ENCODE results near the gene SPTB. TPM values are rescaled to one million over a fixed set of nuclear protein-coding genes. Genes with fewer than 3 reads are reported as not detected.
A peak's percentile ranks its signal among the peaks of the same experiment; 100 is the strongest.

Gene SPTB
- total RNA-seq, 2 experiments from 2014 or later = 0.03 to 0.08 TPM

DNA sequence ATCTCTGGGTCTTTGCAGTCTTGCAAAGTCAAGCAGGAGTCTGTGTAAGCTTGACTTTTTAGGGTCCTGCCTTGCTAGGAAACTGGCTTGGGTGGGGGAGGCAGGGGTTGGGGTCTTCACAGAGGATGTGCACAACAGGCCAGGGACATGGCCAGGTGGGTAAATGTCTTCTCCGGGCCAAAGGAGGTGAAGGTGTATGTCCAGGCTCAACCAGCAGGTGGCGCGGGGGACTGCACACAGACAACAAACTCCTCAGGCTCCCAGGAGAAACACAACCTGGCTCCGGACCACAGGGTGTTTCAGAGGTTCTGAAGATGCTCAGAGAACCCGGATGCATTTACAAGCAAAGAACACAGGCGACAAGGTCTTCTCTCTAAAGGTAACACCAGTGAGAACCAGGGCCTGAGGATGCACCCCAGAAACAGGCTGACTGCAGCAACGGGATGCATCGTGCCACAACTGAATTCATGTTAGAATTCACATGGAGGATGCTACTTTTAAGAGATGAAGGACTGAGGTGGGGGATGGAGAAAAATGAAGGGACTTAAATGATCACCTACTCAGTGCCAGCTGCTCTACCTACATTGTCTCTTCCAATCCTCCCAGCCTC, 119.5 kb downstream of the SPTB start:
- ChIA-PET POLR2A (interaction anchor here (0.8 kb wide), 1 partner anchor 71 kb away, joined by 3 read pairs; no protein-coding TSS in a partner anchor), CTCF (interaction anchor here (1.1 to 1.6 kb wide), 3 partner anchors 37 to 131 kb away, joined by 3 to 6 read pairs (median 3); no protein-coding TSS in a partner anchor)
- no peak overlapping the region for H3K4me3 ChIP-seq (ENCODE audit: low read length)
- no peaks in the 10 kb centered on the region for H3K9me3 ChIP-seq (ENCODE audit: control insufficient read depth in 1 of 2, insufficient read depth in 1 of 2, low read length in 2 of 2)
- peaks cover 99% of the 10 kb centered on the region for H3K4me1 ChIP-seq (ENCODE audit: insufficient read depth, low read length)
- intact Hi-C loops (cut with DNase I, micrococcal nuclease) = loop anchor here (5.0 to 10.0 kb wide), 3 partner anchors 132 to 225 kb away; no protein-coding TSS in a partner anchor
- Mint-ChIP-seq H3K4me1 (ENCODE audit: low read depth) (peaks cover 63% of the 10 kb centered on the region), H3K36me3 (ENCODE audit: low read depth) (no peaks in the 10 kb centered on the region), H3K9me3 (no peaks in the 10 kb centered on the region), H3K4me3 (no peak overlapping the region), H3K27ac (peak overlapping the region; percentile 64), H3K27me3 (no peaks in the 10 kb centered on the region)
- H3K27ac ChIP-seq (ENCODE audit: low read depth in 1 of 2, low read length in 2 of 2) = no peak overlapping the region
- ATAC-seq (ENCODE audit: poor library complexity) = no peak
- DNase-seq = peak; percentile 39 to 78 (median 53)
- no peaks in the 10 kb centered on the region for H3K36me3 ChIP-seq (ENCODE audit: insufficient read depth, low read length)
- no peaks in the 10 kb centered on the region for H3K27me3 ChIP-seq (ENCODE audit: control insufficient read depth in 1 of 2, insufficient read depth in 2 of 2, low read length in 2 of 2)
- TF ChIP-seq, protein P1, sequence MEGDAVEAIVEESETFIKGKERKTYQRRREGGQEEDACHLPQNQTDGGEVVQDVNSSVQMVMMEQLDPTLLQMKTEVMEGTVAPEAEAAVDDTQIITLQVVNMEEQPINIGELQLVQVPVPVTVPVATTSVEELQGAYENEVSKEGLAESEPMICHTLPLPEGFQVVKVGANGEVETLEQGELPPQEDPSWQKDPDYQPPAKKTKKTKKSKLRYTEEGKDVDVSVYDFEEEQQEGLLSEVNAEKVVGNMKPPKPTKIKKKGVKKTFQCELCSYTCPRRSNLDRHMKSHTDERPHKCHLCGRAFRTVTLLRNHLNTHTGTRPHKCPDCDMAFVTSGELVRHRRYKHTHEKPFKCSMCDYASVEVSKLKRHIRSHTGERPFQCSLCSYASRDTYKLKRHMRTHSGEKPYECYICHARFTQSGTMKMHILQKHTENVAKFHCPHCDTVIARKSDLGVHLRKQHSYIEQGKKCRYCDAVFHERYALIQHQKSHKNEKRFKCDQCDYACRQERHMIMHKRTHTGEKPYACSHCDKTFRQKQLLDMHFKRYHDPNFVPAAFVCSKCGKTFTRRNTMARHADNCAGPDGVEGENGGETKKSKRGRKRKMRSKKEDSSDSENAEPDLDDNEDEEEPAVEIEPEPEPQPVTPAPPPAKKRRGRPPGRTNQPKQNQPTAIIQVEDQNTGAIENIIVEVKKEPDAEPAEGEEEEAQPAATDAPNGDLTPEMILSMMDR (IDR thresholded peaks at IDR 0.05) = peak; percentile 53

DNA sequence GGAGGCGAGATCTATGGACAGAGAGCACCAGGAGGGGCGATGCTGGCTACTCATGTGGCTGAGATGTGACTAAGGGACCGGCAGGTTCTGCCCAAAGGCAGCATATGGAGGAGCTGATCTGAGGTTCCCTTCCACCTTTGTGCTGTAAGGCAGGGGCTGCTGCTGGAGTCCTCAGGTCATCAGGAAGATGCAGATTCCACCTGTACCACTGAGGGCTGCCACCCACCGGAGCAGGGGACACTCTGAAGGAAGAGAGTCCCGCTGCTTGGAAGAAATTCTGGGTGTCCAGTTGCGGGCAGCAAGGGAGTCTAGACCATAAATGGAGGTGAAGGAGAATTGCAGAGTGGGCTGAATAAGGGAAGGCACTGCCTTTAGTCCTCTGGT, 120.2 kb downstream of the SPTB start:
- H3K4me3 Mint-ChIP-seq = no peak overlapping the region
- ATAC-seq (ENCODE audit: poor library complexity) = no peak
- intact Hi-C loops (cut with DNase I, micrococcal nuclease) = loop anchor here in 1 of 2 experiments (5.0 kb wide), 1 partner anchor 52 kb away; no protein-coding TSS in a partner anchor

DNA sequence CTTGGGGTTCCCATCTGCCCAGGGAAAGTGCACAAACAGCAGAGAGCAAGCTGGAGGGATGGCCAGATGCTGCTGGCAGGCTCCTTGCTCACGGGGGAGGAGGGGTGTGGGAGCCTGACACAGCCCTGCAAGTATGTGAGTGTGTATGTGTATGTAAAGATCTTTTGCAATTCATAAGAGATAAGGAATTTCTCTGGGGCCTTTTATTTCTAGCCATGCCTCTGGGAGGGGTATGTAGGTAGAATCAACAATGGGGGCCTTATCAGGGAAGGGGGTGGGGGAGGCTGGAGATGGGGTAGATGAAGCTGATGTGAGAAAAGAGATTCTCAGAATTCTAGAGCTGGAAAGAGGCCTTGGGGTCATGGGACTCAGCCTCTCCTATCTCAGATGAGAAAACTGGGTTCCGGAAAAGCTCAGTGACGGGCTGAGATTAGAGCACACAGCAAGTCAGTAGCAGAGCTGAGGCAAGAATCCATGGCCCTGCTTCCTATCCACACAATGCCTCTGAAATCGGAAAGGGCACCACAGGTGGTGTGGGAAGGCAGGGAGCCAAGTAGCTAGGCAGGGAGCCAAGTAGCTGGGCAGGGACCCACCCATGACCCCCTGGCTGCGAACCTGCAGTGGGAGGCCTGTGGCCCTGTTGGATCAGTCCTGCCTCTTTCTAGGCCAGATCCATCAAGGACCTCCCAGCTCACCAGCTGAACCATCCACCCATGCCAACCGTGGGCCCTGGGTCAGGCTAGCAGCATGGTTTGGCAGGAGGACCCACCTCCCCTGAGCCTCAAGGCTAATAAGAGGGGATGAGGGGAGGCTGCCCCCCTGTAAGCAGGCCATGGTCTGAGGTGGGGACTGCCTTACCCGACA, 120.8 kb downstream of the SPTB start:
- intact Hi-C loops (cut with DNase I, micrococcal nuclease) = loop anchor here in 1 of 2 experiments (5.0 kb wide), 1 partner anchor 52 kb away; no protein-coding TSS in a partner anchor
- TF ChIP-seq, protein P1 (IDR thresholded peaks at IDR 0.05) = no peak
- ATAC-seq (ENCODE audit: poor library complexity) (no peak), DNase-seq (no peak)
- H3K4me1 ChIP-seq (ENCODE audit: insufficient read depth, low read length) = peaks cover 100% of the 10 kb centered on the region
- no peak overlapping the region for H3K4me3 ChIP-seq (ENCODE audit: low read length)
- POLR2A ChIA-PET = interaction anchor here (0.8 to 1.4 kb wide), 3 partner anchors 29 to 70 kb away, joined by 3 to 4 read pairs (median 3); no protein-coding TSS in a partner anchor
- peaks cover 0 to 5% of the 10 kb centered on the region in 2 experiments for H3K9me3 ChIP-seq (ENCODE audit: control insufficient read depth in 1 of 2, insufficient read depth in 1 of 2, low read length in 2 of 2)
- Mint-ChIP-seq H3K27ac (peak overlapping the region; percentile 87), H3K4me1 (ENCODE audit: low read depth) (peaks cover 61% of the 10 kb centered on the region), H3K36me3 (ENCODE audit: low read depth) (no peaks in the 10 kb centered on the region), H3K9me3 (no peaks in the 10 kb centered on the region), H3K4me3 (no peak overlapping the region), H3K27me3 (no peaks in the 10 kb centered on the region)
- H3K27ac ChIP-seq (ENCODE audit: low read depth in 1 of 2, low read length in 2 of 2) = peak overlapping the region in 1 of 2 donors; percentile 75
- no peaks in the 10 kb centered on the region for H3K36me3 ChIP-seq (ENCODE audit: insufficient read depth, low read length)
- CTCF ChIA-PET = interaction anchor here (1.1 kb wide), 1 partner anchor 133 kb away, joined by 3 read pairs; no protein-coding TSS in a partner anchor
- no peaks in the 10 kb centered on the region for H3K27me3 ChIP-seq (ENCODE audit: control insufficient read depth in 1 of 2, insufficient read depth in 2 of 2, low read length in 2 of 2)

More for the DNA sequence above, 120.2 kb downstream of the SPTB start:
- H3K36me3 ChIP-seq (ENCODE audit: insufficient read depth, low read length) = no peaks in the 10 kb centered on the region
- CTCF ChIA-PET = interaction anchor here (1.1 kb wide), 1 partner anchor 132 kb away, joined by 3 read pairs; no protein-coding TSS in a partner anchor
- H3K4me3 ChIP-seq (ENCODE audit: low read length) = no peak overlapping the region
- peaks cover 0 to 2% of the 10 kb centered on the region in 2 experiments for H3K9me3 ChIP-seq (ENCODE audit: control insufficient read depth in 1 of 2, insufficient read depth in 1 of 2, low read length in 2 of 2)
- POLR2A ChIA-PET = interaction anchor here (0.8 to 1.4 kb wide), 3 partner anchors 30 to 71 kb away, joined by 3 to 4 read pairs (median 3); no protein-coding TSS in a partner anchor
- peaks cover 66% of the 10 kb centered on the region for H3K4me1 Mint-ChIP-seq (ENCODE audit: low read depth)
- H3K27ac Mint-ChIP-seq = peak overlapping the region; percentile 64
- H3K27me3 ChIP-seq (ENCODE audit: control insufficient read depth in 1 of 2, insufficient read depth in 2 of 2, low read length in 2 of 2) = no peaks in the 10 kb centered on the region
- no peaks in the 10 kb centered on the region for H3K36me3 Mint-ChIP-seq (ENCODE audit: low read depth)
- no peaks in the 10 kb centered on the region for H3K27me3 Mint-ChIP-seq
- H3K4me1 ChIP-seq (ENCODE audit: insufficient read depth, low read length) = peaks cover 100% of the 10 kb centered on the region
- TF ChIP-seq, protein P1 (IDR thresholded peaks at IDR 0.05) = no peak
- no peaks in the 10 kb centered on the region for H3K9me3 Mint-ChIP-seq
- no peak for DNase-seq
- peak overlapping the region in 1 of 2 donors; percentile 32 for H3K27ac ChIP-seq (ENCODE audit: low read depth in 1 of 2, low read length in 2 of 2)

Measured in CD4-positive, alpha-beta T cell (primary cell).